SKM-1 (cell line): ENCODE data around the gene AKAP1.
"Not testable (repeated sequence)": the region's sequence is repeated elsewhere in the genome, so short reads cannot be mapped to it uniquely, and the experiment has no call there.

Experiments used
- DNase-seq: peaks from one replicate; lab custom pipeline; 2025; ENCODE audit not compliant: unreplicated experiment; lab: John Stamatoyannopoulos, UW

AKAP1 gene

DNA sequence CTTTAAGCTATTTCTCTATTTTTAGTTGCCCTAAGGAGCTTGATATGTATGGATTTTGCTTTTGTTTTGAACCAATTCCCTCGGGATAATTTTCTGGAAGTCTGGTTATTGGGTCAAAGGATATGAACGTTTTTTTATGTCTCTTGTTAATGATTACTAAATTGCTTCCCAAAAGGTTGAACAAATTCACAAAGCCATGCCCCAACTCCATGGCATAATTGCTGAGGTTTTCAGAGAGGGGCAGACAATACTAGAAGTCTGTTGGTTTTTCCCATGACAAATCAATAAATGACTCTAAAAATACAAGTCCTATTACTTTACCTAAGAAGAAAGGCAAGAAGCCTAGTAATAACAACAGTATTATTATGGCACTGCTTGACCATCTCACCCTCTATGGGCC is 11.4 kb upstream of the AKAP1 start:
- DNase-seq = no peak

GRCh38 chr17:57075193-57075592 is 9.9 kb upstream of the AKAP1 start:
- DNase-seq = no peak

- DNase-seq = no peak
These were observed 9.3 kb upstream of the AKAP1 start for GRCh38 chr17:57075785-57076184.

DNA sequence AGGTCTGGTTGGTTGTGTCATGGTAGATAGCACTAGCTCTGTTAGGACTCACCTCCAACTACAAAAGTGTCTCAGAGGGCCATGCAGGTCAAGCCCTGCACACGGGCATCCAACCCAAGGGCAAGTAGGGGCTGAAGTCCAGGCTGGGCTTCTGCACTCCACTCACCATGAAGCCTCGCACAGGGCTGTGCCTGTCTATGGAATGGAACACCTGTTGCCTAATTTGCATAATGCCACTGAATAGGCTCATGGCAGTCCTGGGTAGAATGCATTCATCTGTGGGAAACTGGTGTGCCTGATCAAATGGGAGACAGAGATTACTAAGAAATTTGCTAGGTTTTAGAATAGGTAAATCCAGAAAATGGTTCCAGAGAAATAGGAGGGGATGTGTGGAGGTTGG is 8.0 kb upstream of the AKAP1 start:
- no peak for DNase-seq

DNA sequence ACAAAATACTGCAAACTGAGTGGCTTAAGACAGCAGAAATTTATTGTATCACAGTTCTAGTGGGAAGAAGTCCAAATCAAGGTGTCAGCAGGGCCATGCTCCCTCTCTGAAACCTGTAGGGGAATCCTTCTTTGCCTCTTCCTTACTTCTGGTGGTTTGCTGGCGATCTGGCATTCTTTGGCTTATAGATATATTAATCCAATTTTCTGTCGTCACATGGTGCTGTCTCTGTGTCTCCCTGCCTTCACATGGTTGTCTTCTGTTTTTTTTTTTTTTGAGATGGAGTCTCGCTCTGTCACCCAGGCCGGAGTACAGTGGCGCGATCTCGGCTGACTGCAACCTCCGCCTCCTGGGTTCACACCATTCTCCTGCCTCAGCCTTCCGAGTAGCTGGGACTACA is 6.8 kb upstream of the AKAP1 start:
- DNase-seq = no peak

GRCh38 chr17:57080718-57081117 is 4.3 kb upstream of the AKAP1 start:
- DNase-seq = no peak

GRCh38 chr17:57082441-57082840 is 2.6 kb upstream of the AKAP1 start:
- DNase-seq = no peak

DNA sequence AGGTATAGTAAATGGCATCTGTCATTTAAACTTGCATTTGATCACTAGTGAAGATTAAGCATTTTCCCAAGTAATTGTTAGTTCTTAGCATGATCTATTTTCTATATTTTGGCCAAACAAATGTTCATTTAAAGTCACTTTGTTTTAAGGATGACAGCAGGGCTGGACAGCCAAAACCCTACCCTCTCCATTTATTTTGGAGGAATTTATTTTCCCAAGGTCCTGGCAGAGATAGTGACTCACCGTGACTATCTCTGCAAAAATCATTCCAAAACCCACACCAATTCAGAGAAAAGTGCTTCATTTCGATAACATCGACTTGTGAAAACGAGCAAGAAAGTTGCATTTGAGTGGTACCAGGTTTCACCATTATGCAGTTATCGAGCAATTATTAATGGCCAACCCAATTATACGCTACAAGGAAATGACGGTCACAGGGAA is 665 bp upstream of the AKAP1 start:
- no peak for DNase-seq

DNA sequence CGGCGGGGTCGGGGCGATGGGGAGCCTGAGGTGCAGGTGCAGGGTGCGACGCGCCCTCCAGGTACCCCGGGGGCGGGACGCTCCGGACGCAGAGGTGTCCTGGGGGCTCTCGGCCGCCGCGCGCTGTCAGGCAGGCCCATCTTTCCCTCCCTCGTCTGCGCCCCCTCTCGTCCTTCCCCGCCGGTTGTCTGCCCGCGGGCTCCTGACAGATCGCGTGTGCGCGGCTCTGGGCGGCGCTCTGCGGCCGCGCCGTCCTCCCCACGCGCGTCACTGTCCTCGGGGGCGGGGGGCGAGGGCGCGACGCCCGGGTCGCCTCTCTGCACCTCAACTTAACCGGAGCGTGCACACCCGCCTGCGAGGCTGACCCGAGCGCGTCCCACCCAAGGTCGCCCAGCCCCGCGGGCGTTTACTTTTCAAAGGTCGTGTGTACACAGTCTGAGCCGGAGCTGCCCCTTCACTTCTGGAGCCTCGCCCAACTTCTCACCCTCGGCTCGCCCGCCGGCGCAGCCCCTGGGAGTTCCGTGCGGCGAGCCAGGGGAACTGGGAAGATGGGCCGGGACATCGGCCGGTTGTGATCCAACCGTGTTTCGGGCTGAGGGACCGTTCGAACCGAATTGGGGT is 512 bp downstream of the AKAP1 start:
- DNase-seq = no peak

- peak; percentile 10 for DNase-seq
These were observed 1.3 kb downstream of the AKAP1 start for GRCh38 chr17:57086069-57086930.

DNA sequence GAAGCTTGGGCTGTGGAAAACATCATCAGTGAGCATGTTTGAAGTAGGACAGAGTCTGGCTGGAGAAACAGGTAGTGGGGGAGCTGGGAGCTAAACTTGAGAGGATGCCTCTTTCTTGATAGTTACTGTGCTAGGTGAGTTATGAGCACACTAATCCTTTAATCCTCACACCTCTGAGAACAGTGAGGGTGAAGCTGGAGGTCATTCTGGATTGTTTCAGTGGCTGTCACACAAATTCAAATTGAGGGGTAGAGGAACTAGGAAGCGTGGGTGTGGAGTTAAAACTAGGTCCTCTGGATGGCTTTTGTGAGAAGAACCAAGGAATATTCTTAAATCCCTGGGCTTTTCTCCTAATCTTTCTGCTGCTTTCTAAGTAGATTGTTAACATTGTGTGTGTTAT is 3.3 kb downstream of the AKAP1 start:
- no peak for DNase-seq

- no peak for DNase-seq
These were observed 4.3 kb downstream of the AKAP1 start for GRCh38 chr17:57089391-57089790.

DNA sequence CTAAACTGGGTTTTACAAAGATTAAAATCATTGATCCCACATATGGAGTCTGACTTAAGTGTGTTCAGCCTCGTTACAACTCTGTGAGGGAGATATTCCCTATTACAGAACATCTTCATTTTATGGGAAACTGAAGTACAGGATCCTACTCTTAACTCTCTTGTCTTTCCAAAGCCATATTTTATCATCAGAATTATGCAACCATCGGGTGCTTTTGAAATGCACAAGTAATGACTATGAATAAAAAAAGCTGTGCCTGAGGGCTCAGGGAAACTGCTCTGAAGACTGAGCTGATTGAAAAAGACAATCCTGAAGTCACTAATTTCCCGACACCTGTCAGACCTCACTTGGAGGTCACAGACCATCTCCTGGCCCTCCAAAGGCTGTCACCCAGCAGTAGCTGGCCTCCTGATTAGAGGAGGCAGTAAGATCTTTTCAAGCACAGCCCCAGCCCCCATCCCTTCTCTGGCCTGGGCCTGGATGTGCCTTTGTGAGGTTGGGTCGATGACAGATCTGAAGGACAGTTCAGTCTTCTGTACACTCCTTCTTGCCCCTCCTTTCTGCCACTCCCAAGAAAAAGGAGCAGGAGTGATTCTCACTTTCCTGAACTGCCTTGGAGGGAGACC is 5.6 kb downstream of the AKAP1 start:
- no peak for DNase-seq

DNA sequence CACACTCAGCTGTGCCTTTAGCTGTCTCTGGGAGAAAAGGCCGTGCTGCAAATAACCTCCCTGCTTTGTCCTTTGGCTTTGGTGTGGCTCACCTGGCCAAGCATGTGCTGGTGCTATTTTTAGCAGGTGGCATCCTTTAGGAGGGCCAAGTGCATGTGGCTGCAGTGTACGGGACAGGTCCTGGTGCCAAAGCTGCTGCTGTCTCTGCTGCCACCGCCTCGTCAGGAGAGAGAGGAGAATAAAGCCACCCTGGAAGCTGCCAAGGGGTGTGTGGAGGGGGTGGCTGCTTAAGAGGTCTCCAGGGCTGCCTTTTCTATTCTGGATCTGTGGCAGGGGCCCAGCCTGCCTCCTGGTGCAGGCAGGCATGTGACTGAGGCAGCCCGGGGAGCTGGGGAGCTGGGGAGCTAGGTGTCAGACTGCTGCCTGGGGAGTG is 6.2 kb downstream of the AKAP1 start:
- no peak for DNase-seq

DNA sequence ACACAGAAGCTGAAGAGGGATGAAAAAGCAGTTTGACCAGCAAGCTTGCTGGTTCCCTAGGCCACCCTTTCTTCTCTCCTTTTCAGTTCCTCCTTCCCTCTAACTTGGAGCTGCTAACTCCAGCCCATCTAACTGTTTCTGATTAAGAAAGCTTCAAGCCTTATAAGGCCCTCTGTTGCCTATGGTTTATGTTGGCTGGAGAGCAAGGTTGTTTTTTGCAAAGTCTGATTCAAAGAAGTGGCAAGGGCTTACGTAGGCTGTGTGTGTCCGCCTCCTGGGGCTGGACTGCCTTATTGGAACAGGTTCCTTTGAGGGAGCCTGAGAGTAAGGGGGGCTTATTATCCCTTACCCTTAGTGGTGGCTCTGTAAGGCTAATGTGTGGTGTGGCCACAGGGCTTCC is 7.1 kb downstream of the AKAP1 start:
- no peak for DNase-seq

DNA sequence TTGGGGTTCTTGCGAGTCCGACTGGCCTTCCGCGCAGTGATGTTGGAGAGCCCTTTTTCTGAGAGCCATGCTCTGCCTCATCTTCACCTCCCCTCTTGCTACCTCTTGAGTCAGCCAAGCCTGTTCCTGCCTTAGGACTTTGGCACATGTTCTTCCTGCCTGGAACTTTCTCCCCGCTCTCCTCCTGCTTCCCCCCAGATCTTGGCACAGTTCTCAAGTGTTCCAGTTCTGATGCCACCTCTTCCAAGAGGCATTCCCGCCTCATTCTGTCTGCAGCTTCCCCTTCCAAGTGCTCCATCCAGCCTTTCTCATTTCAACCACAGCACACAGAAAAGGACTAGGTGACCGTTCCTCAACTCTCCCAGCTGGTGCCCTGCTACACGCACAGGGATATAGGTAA is 7.7 kb downstream of the AKAP1 start:
- DNase-seq = no peak

- no peak for DNase-seq
These were observed 11.6 kb downstream of the AKAP1 start for GRCh38 chr17:57096472-57097202.

DNA sequence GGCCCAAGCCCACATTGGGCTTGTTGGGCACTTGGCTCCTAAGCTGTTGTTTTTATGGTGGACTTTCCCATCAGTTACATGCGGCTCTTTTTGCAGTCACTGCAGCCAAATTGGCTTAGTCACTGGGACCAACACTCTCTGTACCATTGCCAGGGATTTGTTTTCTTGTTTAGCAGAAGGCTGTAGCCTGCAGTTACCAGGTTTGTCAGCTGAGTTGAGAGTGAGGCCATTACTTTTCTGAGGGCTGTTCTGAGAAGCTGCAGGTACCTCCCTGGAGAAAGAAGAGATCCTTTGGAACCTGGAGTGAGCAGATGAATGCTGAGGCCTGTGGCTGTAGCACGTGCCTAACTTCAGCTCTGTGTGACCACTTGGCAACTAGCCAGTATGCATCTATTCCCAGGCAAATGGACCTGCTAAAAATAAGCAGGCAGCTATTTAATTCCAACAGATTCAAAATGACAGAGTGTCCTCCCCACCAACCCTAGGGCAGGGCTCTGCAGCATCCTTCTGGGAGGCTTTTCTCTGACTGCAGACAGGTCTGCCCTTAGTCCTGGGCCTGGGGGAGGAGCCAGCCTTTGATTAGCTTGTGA is 12.9 kb downstream of the AKAP1 start:
- DNase-seq = no peak

DNA sequence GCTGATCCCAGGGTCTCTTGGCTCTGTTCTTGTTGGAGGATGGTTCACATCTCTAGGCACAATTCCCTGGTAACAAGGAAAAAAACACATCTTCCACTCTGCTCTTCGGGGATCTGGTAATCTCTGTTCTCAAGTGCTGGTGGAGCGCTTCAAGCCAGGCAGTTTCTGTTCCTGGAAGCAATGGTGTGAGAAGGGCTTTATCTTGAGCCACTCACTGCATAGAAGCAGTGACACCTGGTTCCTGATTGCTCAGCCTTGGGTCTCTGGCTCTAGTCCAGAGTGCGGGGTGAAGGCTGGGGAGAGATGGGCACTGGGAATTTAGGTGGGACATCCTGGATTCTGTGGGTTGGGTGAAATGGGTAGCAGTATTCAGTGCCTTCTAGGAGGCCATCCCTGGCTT is 14.1 kb downstream of the AKAP1 start:
- no peak for DNase-seq

- no peak for DNase-seq
These were observed 17.1 kb downstream of the AKAP1 start for GRCh38 chr17:57102122-57102521.

- DNase-seq = not testable (repeated sequence)
These were observed 17.6 kb downstream of the AKAP1 start for GRCh38 chr17:57102660-57103059.
